ENCODE data around the gene ZNF274.
"Not testable (repeated sequence)": the region's sequence is repeated elsewhere in the genome, so short reads cannot be mapped to it uniquely, and the experiment has no call there.

The ZNF274 gene

DNA sequence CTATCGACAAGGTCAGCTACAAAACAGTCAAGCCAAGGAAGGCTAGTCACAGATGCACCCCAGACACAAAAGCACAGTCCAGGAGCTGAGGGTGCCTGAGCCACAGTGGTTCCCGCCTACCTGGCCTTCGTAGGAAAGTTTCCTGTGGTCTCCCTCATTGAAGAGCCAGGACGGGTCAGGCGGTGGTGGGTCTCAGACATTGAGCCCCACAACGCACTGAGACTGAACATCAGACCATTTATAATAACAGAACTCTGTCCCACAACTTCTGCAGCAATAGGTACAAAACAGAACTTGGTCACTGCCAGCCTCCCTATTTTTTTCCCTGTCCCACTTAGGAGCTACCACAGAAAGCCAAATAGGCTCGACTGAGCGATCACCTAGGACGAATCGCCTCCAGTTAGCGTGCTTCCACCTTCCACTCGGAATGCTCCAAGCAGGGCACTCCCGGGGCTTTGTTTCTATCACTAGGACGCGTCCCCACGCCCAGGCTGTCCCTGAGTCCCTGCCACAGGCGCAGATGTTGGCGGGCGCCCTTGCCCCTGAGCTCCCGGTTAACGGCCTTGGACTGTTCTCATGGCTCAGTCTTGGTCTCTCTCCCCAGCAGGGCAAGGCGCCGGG lies 45.2 kb downstream of the ZNF274 start:
- H3K36me3 ChIP-seq (replicated peaks), result no peaks in the 10 kb centered on the region
- peak overlapping the region; percentile 32 for H3K4me3 ChIP-seq
- no peaks in the 10 kb centered on the region for H3K27me3 ChIP-seq (ENCODE audit: low read depth)
- H3K9me3 ChIP-seq, result peaks cover 23% of the 10 kb centered on the region
- in situ Hi-C loops (cut with MboI; ENCODE audit: low sequenced_read_pairs), result no loop called here
- H3K4me1 ChIP-seq, result no peaks in the 10 kb centered on the region
- no peak for DNase-seq (ENCODE audit: low spot score in 2 of 2)

DNA sequence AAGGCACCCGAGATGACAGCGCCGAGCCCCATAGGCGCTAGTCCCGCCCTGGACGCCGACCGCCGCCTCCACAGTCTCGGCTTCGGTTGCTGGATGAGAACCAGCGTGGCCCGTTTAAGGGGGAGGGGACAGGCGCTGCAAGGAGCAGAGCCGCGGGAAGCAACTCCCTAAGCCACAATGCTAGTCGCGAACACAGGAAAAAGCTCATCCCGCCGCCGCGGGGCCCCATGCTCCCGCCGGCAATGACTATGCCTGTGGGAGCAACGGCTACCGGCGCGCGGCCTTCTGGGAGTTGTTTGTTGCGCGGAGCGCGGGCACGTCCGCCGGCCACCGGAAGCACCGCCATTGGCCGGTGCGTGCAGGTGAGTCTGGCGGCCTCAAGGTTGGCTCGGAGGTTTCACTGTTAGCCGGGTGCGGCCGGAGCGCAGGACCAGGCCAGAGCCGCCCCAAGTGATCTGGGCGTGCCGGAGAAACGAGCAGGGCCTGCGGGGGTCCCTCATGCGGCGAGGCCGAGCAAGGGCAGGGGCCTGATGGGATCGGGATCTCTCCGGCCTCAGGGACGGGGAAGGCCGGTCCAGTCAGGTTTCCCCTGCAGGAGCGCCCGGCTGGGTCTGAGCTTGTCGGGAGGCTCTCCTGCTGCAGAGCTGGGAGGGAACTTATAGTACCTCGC lies 45.9 kb downstream of the ZNF274 start, which contains the start of gene ZNF544:
Gene ZNF544, plus strand, starts transcription at position 330 of the 670 bp plus-strand sequence. CDS start 15,110 bp downstream, outside the sequence.
- Histone ChIP-seq H3K4me3 (peak within 1 kb of the TSS; percentile 32), H3K27me3 (ENCODE audit: low read depth) (no peaks in the 10 kb centered on the region), H3K9me3 (peaks cover 23% of the 10 kb centered on the region), H3K4me1 (no peaks in the 10 kb centered on the region), H3K36me3 (replicated peaks) (no peaks in the 10 kb centered on the region)
- peak in 1 of 2 experiments; percentile 54 for DNase-seq (ENCODE audit: low spot score in 2 of 2)
- in situ Hi-C loops (cut with MboI; ENCODE audit: low sequenced_read_pairs), result no loop called here

DNA sequence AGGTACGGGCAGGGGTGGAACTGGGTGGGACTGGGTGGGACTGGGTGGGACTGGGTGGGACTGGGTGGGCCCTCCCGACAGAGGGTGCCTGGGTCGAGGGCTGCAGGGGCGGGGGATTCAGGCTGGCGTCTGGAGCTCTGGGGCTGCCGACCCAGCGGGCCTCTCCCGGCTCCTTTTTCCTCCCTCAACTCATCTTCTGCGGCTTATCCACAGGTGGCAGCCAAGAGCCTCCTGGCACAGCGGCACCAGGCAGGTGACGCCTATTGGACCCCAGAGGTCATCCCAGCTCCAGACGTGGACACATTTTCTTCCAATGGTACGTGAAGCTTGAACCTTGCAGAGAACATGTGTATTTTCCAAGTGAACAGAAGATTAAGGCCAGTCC lies 46.4 kb downstream of the ZNF274 start:
- in situ Hi-C loops (cut with MboI; ENCODE audit: low sequenced_read_pairs), result no loop called here
- Histone ChIP-seq H3K36me3 (replicated peaks) (no peaks in the 10 kb centered on the region), H3K27me3 (ENCODE audit: low read depth) (no peaks in the 10 kb centered on the region), H3K9me3 (peaks cover 23% of the 10 kb centered on the region), H3K4me3 (peak overlapping the region; percentile 32), H3K4me1 (no peaks in the 10 kb centered on the region)
- no peak for DNase-seq (ENCODE audit: low spot score in 2 of 2)

DNA sequence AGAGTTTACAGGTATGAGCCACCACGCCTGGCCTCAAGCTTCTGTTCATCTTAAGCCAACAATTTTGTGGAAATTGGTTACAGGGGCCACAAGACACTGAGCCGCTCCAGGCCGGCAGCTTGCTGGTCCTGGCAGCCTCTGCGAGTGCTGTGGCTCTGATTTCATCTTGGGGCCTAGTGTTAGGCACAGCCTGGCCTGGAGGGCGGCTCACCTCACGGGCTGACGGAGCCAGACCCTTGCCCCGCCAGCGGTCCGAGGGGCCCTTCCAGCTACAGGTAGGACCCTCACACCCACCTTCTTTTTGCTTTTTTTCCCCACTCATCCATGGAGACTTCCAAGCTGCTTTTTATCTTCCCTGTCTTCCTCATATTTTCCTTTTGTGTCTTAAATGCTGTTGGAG lies 54.5 kb downstream of the ZNF274 start:
- H3K4me1 ChIP-seq, result no peaks in the 10 kb centered on the region
- H3K27me3 ChIP-seq (ENCODE audit: low read depth), result no peaks in the 10 kb centered on the region
- no peaks in the 10 kb centered on the region; the same call in 1 of the 2 replicates for H3K9me3 ChIP-seq
- no peak for DNase-seq (ENCODE audit: low spot score in 2 of 2)
- H3K36me3 ChIP-seq (replicated peaks), result no peaks in the 10 kb centered on the region
- no peak overlapping the region for H3K4me3 ChIP-seq
- in situ Hi-C loops (cut with MboI; ENCODE audit: low sequenced_read_pairs), result no loop called here

DNA sequence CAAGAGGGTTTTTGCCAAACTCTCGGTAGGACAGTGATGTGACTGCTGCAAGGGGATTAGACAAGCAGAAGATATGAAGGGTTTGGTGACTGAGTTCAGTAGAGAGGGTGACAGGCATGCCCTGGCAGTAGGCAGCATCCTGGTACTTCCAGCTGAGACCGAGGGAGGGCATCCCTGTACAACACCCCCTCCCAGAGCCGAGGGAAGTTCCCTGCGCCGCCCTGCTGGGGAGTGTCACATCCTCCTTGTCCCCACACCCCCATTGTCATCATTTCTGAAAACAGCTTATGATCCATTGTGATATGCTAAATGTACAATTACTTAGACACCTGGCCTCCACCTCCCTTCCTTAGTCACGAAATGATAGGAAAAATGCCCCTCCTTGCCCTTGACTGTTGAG lies 60.5 kb downstream of the ZNF274 start:
- H3K9me3 ChIP-seq, result no peaks in the 10 kb centered on the region; the same call in 1 of the 2 replicates
- H3K4me1 ChIP-seq, result no peaks in the 10 kb centered on the region
- in situ Hi-C loops (cut with MboI; ENCODE audit: low sequenced_read_pairs), result no loop called here
- DNase-seq (ENCODE audit: low spot score in 2 of 2), result no peak
- no peaks in the 10 kb centered on the region for H3K36me3 ChIP-seq (replicated peaks)
- H3K27me3 ChIP-seq (ENCODE audit: low read depth), result no peaks in the 10 kb centered on the region
- H3K4me3 ChIP-seq, result no peak overlapping the region

DNA sequence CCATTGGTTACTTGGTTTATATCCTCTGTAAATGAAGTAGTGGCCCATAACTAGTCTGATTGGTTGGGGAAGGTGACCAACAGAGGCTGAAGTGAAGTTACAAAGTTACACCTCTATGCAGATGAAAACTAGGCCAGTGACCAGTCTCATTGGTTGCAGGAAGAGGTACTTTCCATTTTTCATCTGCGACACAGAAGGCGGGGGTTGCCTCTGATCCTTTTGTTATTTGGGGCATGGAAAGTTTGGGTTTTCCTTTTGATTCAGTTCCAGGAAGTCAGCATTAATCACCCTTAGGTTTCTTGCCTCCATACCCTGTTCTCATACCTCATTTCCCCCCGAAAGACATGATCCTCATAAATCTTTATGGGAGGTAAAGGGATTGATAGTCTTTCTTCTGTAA lies 66.0 kb downstream of the ZNF274 start:
- Histone ChIP-seq H3K4me1 (no peaks in the 10 kb centered on the region), H3K27me3 (ENCODE audit: low read depth) (no peaks in the 10 kb centered on the region), H3K9me3 (peaks cover 26% of the 10 kb centered on the region), H3K4me3 (no peak overlapping the region), H3K36me3 (replicated peaks) (no peaks in the 10 kb centered on the region)
- no peak for DNase-seq (ENCODE audit: low spot score in 2 of 2)
- in situ Hi-C loops (cut with MboI; ENCODE audit: low sequenced_read_pairs), result no loop called here

DNA sequence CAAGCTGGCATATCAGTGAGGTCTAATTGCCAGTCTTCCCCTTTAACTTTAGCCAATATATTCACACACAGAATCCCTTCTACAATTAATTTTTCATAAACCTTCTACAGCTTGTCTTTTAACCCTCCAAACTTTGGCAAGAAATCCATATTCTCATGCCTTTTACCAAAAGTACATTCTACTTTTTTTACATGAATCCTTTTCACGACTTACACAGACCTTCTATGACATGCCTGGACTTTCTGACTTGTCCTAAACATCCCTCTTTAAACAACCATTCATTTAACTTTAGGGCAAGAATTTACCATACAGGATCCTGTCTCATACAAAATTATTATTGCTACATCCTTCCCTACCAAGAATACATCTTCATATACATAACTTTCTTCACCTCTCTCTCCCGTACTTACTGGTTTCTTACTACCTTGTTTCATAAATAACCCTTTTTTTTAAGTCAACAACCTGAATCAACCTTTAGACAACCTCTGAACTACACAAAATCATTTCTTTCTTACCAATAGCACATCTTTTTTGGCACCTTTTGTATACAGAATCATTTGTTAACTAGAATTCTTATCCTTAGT lies 69.3 kb downstream of the ZNF274 start:
- no peaks in the 10 kb centered on the region for H3K36me3 ChIP-seq (replicated peaks)
- H3K27me3 ChIP-seq (ENCODE audit: low read depth), result no peaks in the 10 kb centered on the region
- peak in 1 of 2 experiments; percentile 10 for DNase-seq (ENCODE audit: low spot score in 2 of 2)
- H3K4me1 ChIP-seq, result no peaks in the 10 kb centered on the region
- peaks cover 41% of the 10 kb centered on the region for H3K9me3 ChIP-seq
- in situ Hi-C loops (cut with MboI; ENCODE audit: low sequenced_read_pairs), result no loop called here
- no peak overlapping the region for H3K4me3 ChIP-seq

DNA sequence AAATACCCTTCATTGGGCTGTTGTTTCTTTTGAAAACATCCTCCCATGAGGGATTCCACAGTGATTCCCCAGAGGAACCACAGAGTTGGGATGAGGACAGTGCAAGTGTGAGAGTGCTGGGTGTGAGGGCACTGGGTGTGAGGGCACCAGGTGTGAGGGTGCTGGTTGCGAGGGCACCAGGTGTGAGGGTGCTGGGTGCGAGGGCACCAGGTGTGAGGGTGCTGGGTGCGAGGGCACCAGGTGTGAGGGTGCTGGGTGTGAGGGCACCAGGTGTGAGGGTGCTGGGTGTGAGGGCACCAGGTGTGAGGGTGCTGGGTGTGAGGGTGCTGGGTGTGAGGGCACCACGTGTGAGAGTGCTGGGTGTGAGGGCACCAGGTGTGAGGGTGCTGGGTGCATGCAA lies 75.4 kb downstream of the ZNF274 start:
- H3K4me1 ChIP-seq; in situ Hi-C loops (cut with MboI; ENCODE audit: low sequenced_read_pairs); DNase-seq (ENCODE audit: low spot score in 2 of 2); H3K36me3 ChIP-seq (replicated peaks); H3K4me3 ChIP-seq; H3K27me3 ChIP-seq (ENCODE audit: low read depth): not testable (repeated sequence)
- peaks cover 59% of the 10 kb centered on the region for H3K9me3 ChIP-seq

DNA sequence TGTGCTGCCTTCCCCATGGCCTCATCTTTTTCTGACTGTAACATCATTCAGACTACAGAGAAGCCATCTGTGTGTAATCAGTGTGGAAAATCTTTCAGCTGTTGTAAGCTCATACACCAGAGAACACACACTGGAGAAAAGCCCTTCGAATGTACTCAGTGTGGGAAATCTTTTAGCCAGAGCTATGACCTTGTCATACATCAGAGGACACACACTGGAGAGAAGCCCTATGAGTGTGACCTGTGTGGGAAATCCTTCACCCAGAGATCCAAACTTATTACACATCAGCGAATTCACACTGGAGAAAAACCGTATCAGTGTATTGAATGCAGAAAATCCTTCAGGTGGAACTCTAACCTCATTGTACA lies 78.7 kb downstream of the ZNF274 start:
- H3K4me1 ChIP-seq, result no peaks in the 10 kb centered on the region
- no peaks in the 10 kb centered on the region for H3K27me3 ChIP-seq (ENCODE audit: low read depth)
- no peak overlapping the region for H3K4me3 ChIP-seq
- in situ Hi-C loops (cut with MboI; ENCODE audit: low sequenced_read_pairs), result no loop called here
- H3K36me3 ChIP-seq (replicated peaks), result no peaks in the 10 kb centered on the region; the same call in 1 of the 2 replicates
- H3K9me3 ChIP-seq, result peaks cover 63% of the 10 kb centered on the region
- no peak for DNase-seq (ENCODE audit: low spot score in 2 of 2)

DNA sequence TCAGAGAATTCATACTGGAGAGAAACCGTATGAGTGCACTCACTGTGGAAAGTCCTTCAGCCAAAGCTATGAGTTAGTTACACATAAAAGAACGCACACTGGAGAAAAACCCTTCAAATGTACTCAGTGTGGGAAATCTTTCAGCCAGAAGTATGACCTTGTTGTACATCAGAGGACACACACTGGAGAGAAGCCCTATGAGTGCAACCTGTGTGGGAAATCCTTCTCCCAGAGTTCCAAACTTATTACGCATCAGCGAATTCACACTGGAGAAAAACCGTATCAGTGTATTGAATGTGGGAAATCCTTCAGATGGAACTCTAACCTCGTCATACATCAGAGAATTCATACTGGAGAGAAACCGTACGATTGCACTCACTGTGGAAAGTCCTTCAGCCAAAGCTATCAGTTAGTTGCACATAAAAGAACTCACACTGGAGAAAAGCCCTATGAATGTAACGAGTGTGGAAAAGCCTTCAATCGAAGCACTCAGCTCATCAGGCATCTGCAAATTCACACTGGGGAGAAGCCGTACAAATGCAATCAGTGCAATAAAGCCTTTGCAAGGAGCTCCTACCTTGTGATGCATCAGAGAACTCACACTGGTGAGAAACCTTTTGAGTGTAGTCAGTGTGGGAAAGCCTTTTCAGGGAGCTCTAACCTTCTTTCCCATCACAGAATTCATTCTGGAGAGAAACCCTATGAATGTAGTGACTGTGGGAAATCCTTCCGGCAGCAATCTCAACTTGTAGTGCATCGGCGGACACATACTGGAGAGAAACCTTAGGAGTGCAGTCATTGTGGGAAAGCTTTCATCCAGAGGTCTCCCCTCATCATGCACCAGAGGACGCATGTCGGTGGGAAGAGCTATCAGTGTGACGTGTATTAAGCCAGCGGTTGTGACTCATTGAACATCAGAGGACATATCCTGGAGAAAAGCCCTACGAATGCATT lies 79.4 kb downstream of the ZNF274 start:
- Histone ChIP-seq H3K9me3 (peaks cover 60% of the 10 kb centered on the region), H3K4me3 (no peak overlapping the region)

DNA sequence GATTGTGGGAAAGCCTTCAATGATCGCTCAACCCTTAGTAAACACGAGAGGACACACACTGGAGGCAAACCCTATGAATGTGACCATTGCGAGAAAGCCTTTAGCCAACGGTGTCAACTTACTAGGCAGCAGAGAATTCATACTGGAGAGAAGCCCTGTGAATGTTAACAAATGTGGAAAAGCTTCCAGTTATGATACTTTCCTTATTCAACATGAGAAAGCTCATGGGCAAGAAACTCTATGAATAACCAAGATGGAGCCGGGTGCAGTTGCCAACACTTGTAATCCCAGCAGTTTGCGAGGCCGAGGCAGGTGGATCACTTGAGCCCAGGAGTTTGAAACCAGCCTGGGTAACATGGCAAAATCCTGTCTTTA lies 80.0 kb downstream of the ZNF274 start:
- in situ Hi-C loops (cut with MboI; ENCODE audit: low sequenced_read_pairs), result no loop called here
- Histone ChIP-seq H3K36me3 (replicated peaks) (no peaks in the 10 kb centered on the region; the same call in 1 of the 2 replicates), H3K4me3 (no peak overlapping the region), H3K9me3 (peaks cover 53% of the 10 kb centered on the region), H3K4me1 (no peaks in the 10 kb centered on the region), H3K27me3 (ENCODE audit: low read depth) (no peaks in the 10 kb centered on the region)
- DNase-seq (ENCODE audit: low spot score in 2 of 2), result no peak

More for the DNA sequence above, 79.4 kb downstream of the ZNF274 start:
- in situ Hi-C loops (cut with MboI; ENCODE audit: low sequenced_read_pairs), result no loop called here
- no peak for DNase-seq (ENCODE audit: low spot score in 2 of 2)
- Histone ChIP-seq H3K27me3 (ENCODE audit: low read depth) (no peaks in the 10 kb centered on the region), H3K4me1 (no peaks in the 10 kb centered on the region), H3K36me3 (replicated peaks) (no peaks in the 10 kb centered on the region; the same call in 1 of the 2 replicates)

All from HAP-1 (cell line).